HCT116 (cell line): ENCODE measurements around the gene FGFR1OP2. TPM values are rescaled to one million over a fixed set of nuclear protein-coding genes. Genes with fewer than 3 reads are reported as not detected.

Source experiments
- ATAC-seq: fragments of 200-7000 bp; cut with Tn5 transposase; 2 replicates; pipeline ENCODE4 v1.9.1; 2020; ENCODE audit warnings: mild to moderate bottlenecking, moderate library complexity
- BruUV-seq: library from RNA; stranded (reverse); fragments of 400-500 nt; replicated peaks from 2 replicates; lab custom pipeline; 2021; lab: Mats Ljungman, UMichigan
- CTCF ChIA-PET: fragments of 300-600 bp; sonication (Branson Sonifier 250); formaldehyde crosslinking; loops from one replicate; lab custom pipeline; 2021; ENCODE audit warnings: antibody characterized with exemption; lab: Charles Lee
- POLR2A ChIA-PET: fragments of 300-600, 350-600 bp; sonication (Branson Sonifier 250); formaldehyde crosslinking; loops from one replicate; lab custom pipeline; 2021; ENCODE audit warnings: antibody characterized with exemption; lab: Charles Lee
- RAD21 ChIA-PET, 2 experiments: fragments of 300-600 bp; sonication (Branson Sonifier 250); formaldehyde crosslinking; loops; one replicate each; lab custom pipeline; 2023; ENCODE audit warnings: low total read pairs in 2 of 2; ENCODE audit not compliant: uncharacterized antibody in 2 of 2, unreplicated experiment in 2 of 2, low non-redundant PET in 1 of 2; lab: Charles Lee
- DNase-seq: peaks from one replicate; pipeline ENCODE4 v3.0.0-alpha.2; 2010; ENCODE audit warnings: low read depth, low spot score
- H2AFZ ChIP-seq: fragments of 200-600 bp; shearing (Covaris generic), sonication (generic); 2 replicates; pipeline ENCODE4 v1.6.1; 2017; ENCODE audit warnings: low read depth, mixed run types, mixed read lengths, antibody characterized with exemption, low read length; ENCODE audit not compliant: poor library complexity, severe bottlenecking
- H3K27ac ChIP-seq: 2 replicates; pipeline ENCODE4 v1.5.1; 2012; ENCODE audit warnings: low read depth, low read length
- H3K27me3 ChIP-seq: fragments of 200-600 bp; sonication (generic); 2 replicates; pipeline ENCODE4 v1.6.1; 2016; ENCODE audit warnings: mixed run types, low read length, mixed read lengths; ENCODE audit not compliant: insufficient read depth
- H3K36me3 ChIP-seq, 2 experiments: fragments of 200-500 bp in 1 of 2; fragments of 200-600 bp in 1 of 2; sonication (Bioruptor generic) in 1 of 2; sonication (generic) in 1 of 2; 2 replicates each; pipeline versions ENCODE4 v1.5.1 to v1.6.1; 2014 to 2016; ENCODE audit warnings: low read length in 2 of 2, inconsistent platforms in 1 of 2, mixed read lengths in 1 of 2, mixed run types in 1 of 2; ENCODE audit not compliant: insufficient read depth in 2 of 2, control insufficient read depth in 1 of 2
- H3K4me1 ChIP-seq, 2 experiments: fragments of 200-600 bp in 1 of 2; sonication (generic) in 1 of 2; 2 replicates each; pipeline versions ENCODE4 v1.5.1 to v1.6.1; 2012 to 2017; ENCODE audit warnings: low read length in 2 of 2, inconsistent platforms in 1 of 2, mild to moderate bottlenecking in 1 of 2, mixed read lengths in 1 of 2, mixed run types in 1 of 2, moderate library complexity in 1 of 2; ENCODE audit not compliant: insufficient read depth in 2 of 2, control insufficient read depth in 1 of 2
- H3K4me2 ChIP-seq: fragments of 200-600 bp; sonication (generic); 2 replicates; pipeline ENCODE4 v1.6.1; 2017; ENCODE audit warnings: mixed run types, low read length, mixed read lengths
- H3K4me3 ChIP-seq, 2 experiments: fragments of 200-600 bp in 1 of 2; sonication (generic) in 1 of 2; replicated peaks in 1 of 2; 2 replicates each; pipeline ENCODE4 v1.5.1; 2011 to 2016; ENCODE audit warnings: low read length in 2 of 2, control low read depth in 1 of 2, low read depth in 1 of 2, mild to moderate bottlenecking in 1 of 2, mixed read lengths in 1 of 2, mixed run types in 1 of 2
- H3K79me2 ChIP-seq: fragments of 200-600 bp; sonication (generic); 2 replicates; pipeline ENCODE4 v1.6.1; 2017; ENCODE audit warnings: mild to moderate bottlenecking, mixed run types, low read length, moderate library complexity, mixed read lengths; ENCODE audit not compliant: insufficient read depth
- H3K9ac ChIP-seq: fragments of 200-600 bp; sonication (generic); 2 replicates; pipeline ENCODE4 v1.6.1; 2016; ENCODE audit warnings: low read length, mixed read lengths
- H3K9me2 ChIP-seq: fragments of 200-600 bp; sonication (generic), shearing (Covaris generic); 2 replicates; pipeline ENCODE4 v1.6.1; 2017; ENCODE audit warnings: mixed run types, mild to moderate bottlenecking, moderate library complexity; ENCODE audit not compliant: insufficient read depth
- H3K9me3 ChIP-seq, 2 experiments: fragments of 200-500 bp in 1 of 2; fragments of 200-600 bp in 1 of 2; sonication (Bioruptor generic) in 1 of 2; sonication (generic) in 1 of 2; 2 replicates each; pipeline ENCODE4 v1.6.1; 2014 to 2017; ENCODE audit warnings: low read length in 2 of 2, mixed read lengths in 2 of 2, inconsistent platforms in 1 of 2, low read depth in 1 of 2, mild to moderate bottlenecking in 1 of 2, mixed run types in 1 of 2, moderate library complexity in 1 of 2; ENCODE audit not compliant: control insufficient read depth in 1 of 2, insufficient read depth in 1 of 2
- H4K20me1 ChIP-seq: fragments of 200-600 bp; sonication (generic), shearing (Covaris generic); 2 replicates; pipeline ENCODE4 v1.6.1; 2017; ENCODE audit warnings: mixed run types, mild to moderate bottlenecking, moderate library complexity; ENCODE audit not compliant: insufficient read depth
- CBX3 ChIP-seq: IDR thresholded peaks from 2 replicates; pipeline ENCODE4 v1.6.1; 2012; ENCODE audit warnings: low read depth
- CEBPB ChIP-seq: IDR thresholded peaks from 2 replicates; pipeline ENCODE4 v1.6.1; 2012; ENCODE audit warnings: low read depth
- EGR1 ChIP-seq: IDR thresholded peaks from 2 replicates; pipeline ENCODE4 v1.6.1; 2012; ENCODE audit warnings: low read depth
- ELF1 ChIP-seq: IDR thresholded peaks from 2 replicates; pipeline ENCODE4 v1.6.1; 2012; ENCODE audit warnings: low read depth, borderline replicate concordance
- EZH2 ChIP-seq: fragments of 200-600 bp; sonication (generic); IDR thresholded peaks from 2 replicates; pipeline ENCODE4 v1.6.1; 2017; ENCODE audit warnings: antibody characterized with exemption, mixed run types
- EZH2phosphoT487 ChIP-seq: fragments of 200-600 bp; IDR thresholded peaks from 2 replicates; pipeline ENCODE4 v1.6.1; 2018; ENCODE audit warnings: antibody characterized with exemption, borderline replicate concordance
- JUND ChIP-seq: IDR thresholded peaks from 2 replicates; pipeline ENCODE4 v1.6.1; 2012
- POLR2AphosphoS5 ChIP-seq: IDR thresholded peaks from 2 replicates; pipeline ENCODE4 v1.6.1; 2011; ENCODE audit warnings: mild to moderate bottlenecking, low read depth, low read length, moderate library complexity
- RAD21 ChIP-seq: IDR thresholded peaks from 2 replicates; pipeline ENCODE4 v1.6.1; 2012; ENCODE audit warnings: low read depth, mild to moderate bottlenecking
- SIN3A ChIP-seq: IDR thresholded peaks from 2 replicates; pipeline ENCODE4 v1.6.1; 2012; ENCODE audit warnings: low read depth
- SP1 ChIP-seq: IDR thresholded peaks from 2 replicates; pipeline ENCODE4 v1.6.1; 2012; ENCODE audit warnings: low read depth
- TCF7L2 ChIP-seq: IDR thresholded peaks from 2 replicates; pipeline ENCODE4 v1.7.0; 2011; ENCODE audit warnings: borderline replicate concordance, inconsistent platforms; ENCODE audit not compliant: insufficient read depth, insufficient read length; ENCODE audit errors: extremely low read depth
- YY1 ChIP-seq: IDR thresholded peaks from 2 replicates; pipeline ENCODE4 v1.6.1; 2011; ENCODE audit warnings: low read length, low read depth, moderate library complexity, mild to moderate bottlenecking; ENCODE audit not compliant: insufficient replicate concordance; ENCODE audit errors: extremely low read depth
- ZBTB33 ChIP-seq: IDR thresholded peaks from 2 replicates; pipeline ENCODE4 v1.6.1; 2011; ENCODE audit warnings: mild to moderate bottlenecking, low read length, moderate library complexity; ENCODE audit not compliant: insufficient replicate concordance; ENCODE audit errors: extremely low read depth
- ZFX ChIP-seq: fragments of 450-650 bp; IDR thresholded peaks from 2 replicates; pipeline ENCODE4 v1.6.1; 2017
- ZNF274 ChIP-seq: fragments of 200-500 bp; sonication (Bioruptor generic); IDR thresholded peaks from 2 replicates; pipeline ENCODE4 v1.6.1; 2014; ENCODE audit warnings: mild to moderate bottlenecking, low read depth, low read length, inconsistent platforms
- intact Hi-C: fragments of 100-400 bp; cut with micrococcal nuclease; formaldehyde crosslinking; loops from 2 replicates; pipeline ENCODE4 v1.10.0; 2022
- total RNA-seq: library from RNA; stranded (reverse); gene quantifications from one replicate; pipeline ENCODE4 v1.2.1, GENCODE V29; 2021; ENCODE audit not compliant: unreplicated experiment
- TF ChIP-seq, protein P1 (sequence below), 3 experiments: fragments of 200-600 bp in 1 of 3; sonication (generic) in 1 of 3; IDR thresholded peaks in 2 of 3; conservative IDR thresholded peaks in 1 of 3; 2 replicates each; pipeline ENCODE4 v1.5.1; 2012 to 2017; ENCODE audit warnings: low read depth in 2 of 3, low read length in 2 of 3, antibody characterized with exemption in 1 of 3, borderline replicate concordance in 1 of 3, control low read depth in 1 of 3, mild to moderate bottlenecking in 1 of 3, mixed read lengths in 1 of 3, mixed run types in 1 of 3, moderate library complexity in 1 of 3; ENCODE audit not compliant: insufficient read depth in 1 of 3
- TF ChIP-seq, protein P2 (sequence below): IDR thresholded peaks from 2 replicates; pipeline ENCODE4 v1.6.1; 2012

Gene FGFR1OP2
- total RNA-seq, 1 experiment from 2014 or later, result 29.6 TPM

- TF ChIP-seq TCF7L2 (peak; percentile 6), CEBPB (no peak), ZNF274 (no peak)
- TF ChIP-seq, protein P1, sequence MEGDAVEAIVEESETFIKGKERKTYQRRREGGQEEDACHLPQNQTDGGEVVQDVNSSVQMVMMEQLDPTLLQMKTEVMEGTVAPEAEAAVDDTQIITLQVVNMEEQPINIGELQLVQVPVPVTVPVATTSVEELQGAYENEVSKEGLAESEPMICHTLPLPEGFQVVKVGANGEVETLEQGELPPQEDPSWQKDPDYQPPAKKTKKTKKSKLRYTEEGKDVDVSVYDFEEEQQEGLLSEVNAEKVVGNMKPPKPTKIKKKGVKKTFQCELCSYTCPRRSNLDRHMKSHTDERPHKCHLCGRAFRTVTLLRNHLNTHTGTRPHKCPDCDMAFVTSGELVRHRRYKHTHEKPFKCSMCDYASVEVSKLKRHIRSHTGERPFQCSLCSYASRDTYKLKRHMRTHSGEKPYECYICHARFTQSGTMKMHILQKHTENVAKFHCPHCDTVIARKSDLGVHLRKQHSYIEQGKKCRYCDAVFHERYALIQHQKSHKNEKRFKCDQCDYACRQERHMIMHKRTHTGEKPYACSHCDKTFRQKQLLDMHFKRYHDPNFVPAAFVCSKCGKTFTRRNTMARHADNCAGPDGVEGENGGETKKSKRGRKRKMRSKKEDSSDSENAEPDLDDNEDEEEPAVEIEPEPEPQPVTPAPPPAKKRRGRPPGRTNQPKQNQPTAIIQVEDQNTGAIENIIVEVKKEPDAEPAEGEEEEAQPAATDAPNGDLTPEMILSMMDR (IDR thresholded peaks at IDR 0.05 in 2 of 3, conservative IDR thresholded peaks at IDR 0.05 in 1 of 3; ENCODE audit: borderline replicate concordance in 1 of 3, insufficient read depth in 1 of 3, low read depth in 2 of 3, low read length in 2 of 3), result no peak
- TF ChIP-seq, all 23 proteins: peak for 13
These were observed at the start of gene FGFR1OP2, which contains the start of gene INTS13 (continued) for GRCh38 chr12:26937863-26938700.

DNA sequence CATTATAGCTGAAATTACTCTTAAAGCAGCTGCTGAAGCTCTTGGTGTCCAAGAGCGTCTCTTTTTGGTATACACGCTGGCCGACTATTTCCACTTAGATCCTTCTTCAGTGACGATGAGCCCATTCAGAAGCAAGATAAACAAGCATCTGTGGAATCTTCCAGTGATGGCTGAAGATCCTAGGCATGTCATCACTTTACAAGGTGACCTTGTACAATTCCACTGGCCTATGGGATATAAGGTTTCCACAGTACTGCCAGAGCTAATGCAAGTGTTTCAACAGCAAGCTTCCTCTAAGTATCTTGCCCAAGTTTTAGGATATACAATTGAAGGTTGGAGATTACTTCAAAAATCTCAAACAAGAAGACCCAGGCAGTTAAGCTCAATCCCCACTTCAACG lies 47.5 kb upstream of the FGFR1OP2 start:
- H3K27ac ChIP-seq, result no peak overlapping the region
- H3K4me2 ChIP-seq, result no peak overlapping the region
- H3K4me3 ChIP-seq, result no peak overlapping the region
- ChIA-PET CTCF (no interaction called here), POLR2A (no interaction called here), RAD21 (no interaction called here)
- H3K4me1 ChIP-seq, result no peaks in the 10 kb centered on the region
- no peaks in the 10 kb centered on the region for H4K20me1 ChIP-seq
- H3K36me3 ChIP-seq, result peaks cover 0 to 3% of the 10 kb centered on the region in 2 experiments; a peak in 1 of 4 replicates
- no peaks in the 10 kb centered on the region for H3K79me2 ChIP-seq
- ATAC-seq, result no peak
- H3K27me3 ChIP-seq, result no peaks in the 10 kb centered on the region
- H3K9ac ChIP-seq, result no peak overlapping the region
- TF ChIP-seq SP1, result no peak
- TF ChIP-seq EZH2phosphoT487, result no peak
- TF ChIP-seq RAD21, result no peak
- TF ChIP-seq ZFX, result no peak
- TF ChIP-seq ELF1, result no peak
- no peak for TF ChIP-seq EGR1
- TF ChIP-seq YY1, result no peak
- TF ChIP-seq ZBTB33, result no peak
- TF ChIP-seq, protein P2, sequence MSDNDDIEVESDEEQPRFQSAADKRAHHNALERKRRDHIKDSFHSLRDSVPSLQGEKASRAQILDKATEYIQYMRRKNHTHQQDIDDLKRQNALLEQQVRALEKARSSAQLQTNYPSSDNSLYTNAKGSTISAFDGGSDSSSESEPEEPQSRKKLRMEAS, result no peak
- no peak for TF ChIP-seq EZH2
- TF ChIP-seq CBX3, result no peak
- TF ChIP-seq CEBPB, result no peak
- no peak for TF ChIP-seq JUND
- TF ChIP-seq SIN3A, result no peak
- TF ChIP-seq POLR2AphosphoS5, result no peak
- TF ChIP-seq ZNF274, result no peak
- no peak for DNase-seq
- H2AFZ ChIP-seq, result no peak overlapping the region
- no peaks in the 10 kb centered on the region for H3K9me3 ChIP-seq
- no peaks in the 10 kb centered on the region for H3K9me2 ChIP-seq
- intact Hi-C loops, result no loop called here
- no TSS peak for BruUV-seq
